K562 (cell line): ENCODE results near the gene MSANTD1. TPM values are rescaled to one million over a fixed set of nuclear protein-coding genes. Genes with fewer than 3 reads are reported as not detected.
A peak's percentile ranks its signal among the peaks of the same experiment; 100 is the strongest.

Source experiments
- ATAC-seq: fragments of 200-7000 bp; cut with Tn5 transposase; 3 replicates; pipeline ENCODE4 v1.9.1; 2020; ENCODE audit warnings: moderate library complexity
- BruUV-seq: library from RNA; stranded (reverse); fragments of 400-500 nt; replicated peaks from 2 replicates; lab custom pipeline; 2021; lab: Mats Ljungman, UMichigan
- CTCF ChIA-PET: fragments of 300-600 bp; formaldehyde crosslinking; extraction: SDS; loops from one replicate; lab custom pipeline; 2021; ENCODE audit warnings: low intra/inter-chr PET ratio; lab: Yijun Ruan, JAX
- POLR2A ChIA-PET: fragments of 300-600, 350-650 bp; sonication (Branson Sonifier 250); formaldehyde crosslinking; extraction: SDS; loops from one replicate; lab custom pipeline; 2021; ENCODE audit warnings: antibody characterized with exemption, inconsistent platforms; lab: Yijun Ruan, JAX
- DNase-seq, 4 experiments: peaks; one replicate each; pipeline versions ENCODE4 v3.0.0 to v3.0.0-alpha.2; 2011 to 2018; ENCODE audit warnings: low spot score in 3 of 4, mixed read lengths in 3 of 4; ENCODE audit errors: extremely low read depth in 1 of 4
- FAIRE-seq: peaks from 2 replicates; lab custom pipeline; 2011; peaks lifted over from hg19 to GRCh38; lab: Jason Lieb, UNC
- H2AFZ ChIP-seq: 2 replicates; pipeline ENCODE4 v1.6.0; 2011; ENCODE audit warnings: low read depth, low read length, control low read depth, inconsistent platforms
- H3K27ac ChIP-seq: fragments of 200-600 bp; 3 replicates; pipeline ENCODE4 v1.8.0; 2011; ENCODE audit warnings: low read depth, mild to moderate bottlenecking, control low read depth, inconsistent platforms, low read length, moderate library complexity, mixed read lengths; ENCODE audit errors: extremely low read depth
- H3K27me3 ChIP-seq, 2 experiments: fragments of 300-600 bp in 1 of 2; 2 replicates in 1 of 2; 3 replicates in 1 of 2; pipeline versions ENCODE4 v1.6.0 to v1.8.0; 2011; ENCODE audit warnings: inconsistent platforms in 2 of 2, low read length in 2 of 2, mild to moderate bottlenecking in 1 of 2, mixed read lengths in 1 of 2, moderate library complexity in 1 of 2; ENCODE audit not compliant: control insufficient read depth in 2 of 2, insufficient read depth in 2 of 2
- H3K36me3 ChIP-seq: fragments of 300-600 bp; 3 replicates; pipeline ENCODE4 v1.8.0; 2011; ENCODE audit warnings: mild to moderate bottlenecking, low read length, inconsistent platforms; ENCODE audit not compliant: control insufficient read depth, insufficient read depth
- H3K4me1 ChIP-seq, 2 experiments: fragments of 200-600 bp in 1 of 2; replicated peaks in 1 of 2; 2 replicates in 1 of 2; 3 replicates in 1 of 2; pipeline versions ENCODE4 v1.5.1 to v1.8.0; 2011; ENCODE audit warnings: inconsistent platforms in 2 of 2, low read length in 2 of 2, mild to moderate bottlenecking in 1 of 2, mixed read lengths in 1 of 2, moderate library complexity in 1 of 2; ENCODE audit not compliant: control insufficient read depth in 2 of 2, insufficient read depth in 2 of 2
- H3K4me2 ChIP-seq: 2 replicates; pipeline ENCODE4 v1.6.1; 2011; ENCODE audit warnings: low read length, control low read depth, inconsistent platforms, mixed read lengths; ENCODE audit not compliant: insufficient read depth
- H3K4me3 ChIP-seq: fragments of 200-600 bp; sonication (generic), shearing (Covaris generic); 2 replicates; pipeline ENCODE4 v1.5.1; 2016; ENCODE audit warnings: control low read depth, inconsistent platforms
- H3K79me2 ChIP-seq: fragments of 200-600 bp; 3 replicates; pipeline ENCODE4 v1.8.0; 2011; ENCODE audit warnings: low read length, inconsistent platforms; ENCODE audit not compliant: control insufficient read depth, insufficient read depth
- H3K9ac ChIP-seq, 2 experiments: 2 replicates each; pipeline versions ENCODE4 v1.6.0 to v1.6.1; 2011; ENCODE audit warnings: low read depth in 2 of 2, low read length in 2 of 2, control low read depth in 1 of 2, inconsistent platforms in 1 of 2, mild to moderate bottlenecking in 1 of 2, mixed read lengths in 1 of 2; ENCODE audit not compliant: insufficient read depth in 1 of 2
- H3K9me1 ChIP-seq: one replicate; pipeline ENCODE4 v1.6.0; 2011; ENCODE audit warnings: inconsistent platforms, mild to moderate bottlenecking, low read length, moderate library complexity; ENCODE audit not compliant: control insufficient read depth, insufficient read depth
- H3K9me3 ChIP-seq: replicated peaks from 2 replicates; pipeline ENCODE4 v1.5.1; 2011; ENCODE audit warnings: low read depth, low read length, inconsistent platforms; ENCODE audit not compliant: control insufficient read depth, insufficient read depth
- H4K20me1 ChIP-seq: replicated peaks from 2 replicates; pipeline ENCODE4 v1.6.1; 2011; ENCODE audit warnings: low read length, inconsistent platforms, mixed read lengths; ENCODE audit not compliant: control insufficient read depth, insufficient read depth
- ZNF644 ChIP-seq: fragments of 200-800 bp; sonication (Bioruptor generic); IDR thresholded peaks from 2 replicates; pipeline ENCODE4 v1.6.1; 2016; ENCODE audit warnings: low read depth, missing genetic modification characterization, missing compliant biosample characterization
- WGBS: fragments of 100-300 bp; shearing (Covaris generic); methylation state at CpG from one replicate; pipeline ENCODE4 v1.1.6; 2016; ENCODE audit warnings: low coverage, mixed read lengths; ENCODE audit not compliant: insufficient coverage; ENCODE audit errors: missing lambda C conversion rate; 5-methylcytosine and 5-hydroxymethylcytosine counted together
- in situ Hi-C: fragments of 300-500 bp; cut with MboI; formaldehyde crosslinking; loops from 4 replicates; pipeline ENCODE4 v1.15.0; 2018; ENCODE audit warnings: inconsistent platforms, mixed read lengths
- intact Hi-C: fragments of 100-400 bp; cut with micrococcal nuclease; formaldehyde crosslinking; loops from 2 replicates; pipeline ENCODE4 v1.14.2; 2022
- polyA plus RNA-seq, 8 experiments: library from polyadenylated mRNA; depleted of rRNA in 4 of 8; stranded (reverse) in 5 of 8; unstranded in 3 of 8; fragments of >200 nt; fragmentation: Nextera tagmentation in 2 of 8; fragmentation: Illumina TruSeq in 1 of 8; extraction: Ambion mirVana in 2 of 8; extraction: Trizol in 1 of 8; gene quantifications; 2 replicates each; pipeline versions ENCODE4 v1.2.1 to v1.2.3, GENCODE V29; 2011 to 2014; ENCODE audit warnings: inconsistent platforms in 1 of 8, missing spikeins in 1 of 8
- total RNA-seq, 7 experiments: library from RNA; depleted of rRNA in 6 of 7; stranded (reverse); fragments of >200 nt in 6 of 7; fragmentation: Illumina TruSeq in 2 of 7; extraction: Trizol in 2 of 7; gene quantifications; 2 replicates each; pipeline versions ENCODE4 v1.2.1 to v1.2.3, GENCODE V29; 2011 to 2021; ENCODE audit warnings: low replicate concordance in 1 of 7
- TF ChIP-seq, protein P1 (sequence below): fragments of 450-650 bp; formaldehyde crosslinking; IDR thresholded peaks from 2 replicates; pipeline ENCODE4 v1.4.0; 2020; ENCODE audit warnings: mild to moderate bottlenecking, mixed read lengths

Gene MSANTD1
- total and polyA plus RNA-seq, 9 of the 15 experiments (the other 6 are each of a cell fraction or from before 2014, with no cell fraction given), result 0.04 to 0.09 (median 0.07) TPM; not detected in 6

DNA sequence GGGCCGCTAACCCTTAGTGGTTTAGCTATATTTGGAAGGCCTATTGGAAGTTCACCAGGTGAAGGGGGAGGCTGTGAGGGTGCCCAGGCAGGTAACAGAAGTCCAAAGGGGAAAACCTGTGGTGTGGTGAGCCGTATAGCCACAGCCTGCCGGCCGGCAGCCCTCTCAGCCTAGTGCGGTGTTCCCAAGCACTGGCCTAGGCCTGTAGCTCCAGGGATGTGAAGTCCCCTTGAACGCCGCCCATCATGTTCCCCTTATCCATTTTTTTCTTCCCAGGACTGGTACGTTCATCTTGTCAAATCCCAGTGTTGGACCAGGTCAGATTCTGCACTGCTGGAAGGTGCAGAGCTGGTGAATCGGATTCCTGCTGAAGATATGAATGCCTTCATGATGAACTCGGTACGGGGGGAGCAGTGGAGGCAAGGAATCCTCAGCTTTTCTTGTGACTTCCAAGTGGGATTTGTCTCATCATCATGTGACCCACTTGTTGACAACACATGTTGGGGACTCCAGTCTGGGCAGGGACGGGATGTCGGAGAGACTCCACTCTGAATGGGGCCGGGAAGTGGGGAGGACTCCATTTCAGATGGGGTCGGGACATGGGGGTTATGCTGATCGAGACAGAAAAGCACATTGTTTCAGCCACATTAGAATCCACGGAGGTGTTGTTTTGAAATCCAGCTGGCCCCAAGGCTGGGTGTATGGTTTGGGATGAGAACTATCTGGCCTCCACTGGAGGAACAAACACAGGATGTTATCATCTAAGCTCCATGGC, 39.2 kb upstream of the MSANTD1 start:
- Histone ChIP-seq H3K4me2 (no peak overlapping the region), H3K4me3 (no peak overlapping the region), H2AFZ (no peak overlapping the region), H3K27ac (no peak overlapping the region), H3K36me3 (peaks cover 61% of the 10 kb centered on the region; the same call in 2 of the 3 replicates), H3K27me3 (no peaks in the 10 kb centered on the region), H4K20me1 (no peaks in the 10 kb centered on the region), H3K9me1 (no peaks in the 10 kb centered on the region), H3K79me2 (no peaks in the 10 kb centered on the region), H3K4me1 (no peaks in the 10 kb centered on the region), H3K9ac (no peak overlapping the region; a peak in 1 of 4 replicates), H3K9me3 (no peaks in the 10 kb centered on the region)
- no TSS peak for BruUV-seq
- intact Hi-C loops (no loop called here), in situ Hi-C loops (no loop called here)
- TF ChIP-seq, protein P1, sequence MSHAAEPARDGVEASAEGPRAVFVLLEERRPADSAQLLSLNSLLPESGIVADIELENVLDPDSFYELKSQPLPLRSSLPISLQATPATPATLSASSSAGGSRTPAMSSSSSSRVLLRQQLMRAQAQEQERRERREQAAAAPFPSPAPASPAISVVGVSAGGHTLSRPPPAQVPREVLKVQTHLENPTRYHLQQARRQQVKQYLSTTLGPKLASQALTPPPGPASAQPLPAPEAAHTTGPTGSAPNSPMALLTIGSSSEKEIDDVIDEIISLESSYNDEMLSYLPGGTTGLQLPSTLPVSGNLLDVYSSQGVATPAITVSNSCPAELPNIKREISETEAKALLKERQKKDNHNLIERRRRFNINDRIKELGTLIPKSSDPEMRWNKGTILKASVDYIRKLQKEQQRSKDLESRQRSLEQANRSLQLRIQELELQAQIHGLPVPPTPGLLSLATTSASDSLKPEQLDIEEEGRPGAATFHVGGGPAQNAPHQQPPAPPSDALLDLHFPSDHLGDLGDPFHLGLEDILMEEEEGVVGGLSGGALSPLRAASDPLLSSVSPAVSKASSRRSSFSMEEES (CRISPR knock-in tag), result peak; percentile 13; the same call in 1 of the 2 replicates
- no peak for TF ChIP-seq ZNF644 (tag)
- ChIA-PET CTCF (no interaction called here), POLR2A (interaction anchor here (0.5 to 1.1 kb wide), 3 partner anchors 8 to 18 kb away, joined by 3 read pairs; no protein-coding TSS in a partner anchor)
- ATAC-seq, result no peak
- no peak for FAIRE-seq
- 91% methylated on average over 16 of the region's 17 CpGs for WGBS
- DNase-seq, result no peak
